K562 (cell line): ENCODE results near the gene TULP3. TPM values are rescaled to one million over a fixed set of nuclear protein-coding genes. Genes with fewer than 3 reads are reported as not detected.
A peak's percentile ranks its signal among the peaks of the same experiment; 100 is the strongest.

ENCODE experiments used
- E2F3 ChIP-seq: fragments of 250-450 bp; sonication (Bioruptor Pico); IDR thresholded peaks from 2 replicates; pipeline ENCODE4 v1.4.0; 2020; ENCODE audit warnings: mild to moderate bottlenecking
- IFI16 ChIP-seq: fragments of 250-450 bp; sonication (Bioruptor Pico); IDR thresholded peaks from 2 replicates; pipeline ENCODE4 v2.1.2; 2022; ENCODE audit warnings: mild to moderate bottlenecking, inconsistent platforms
- TRIM24 ChIP-seq, 2 experiments: fragments of 450-650 bp; IDR thresholded peaks; 2 replicates each; pipeline ENCODE4 v1.6.1; 2016
- ZNF407 ChIP-seq: fragments of 450-650 bp; IDR thresholded peaks from 2 replicates; pipeline ENCODE4 v1.6.1; 2016; ENCODE audit warnings: low read depth
- polyA plus RNA-seq, 8 experiments: library from polyadenylated mRNA; depleted of rRNA in 4 of 8; stranded (reverse) in 5 of 8; unstranded in 3 of 8; fragments of >200 nt; fragmentation: Nextera tagmentation in 2 of 8; fragmentation: Illumina TruSeq in 1 of 8; extraction: Ambion mirVana in 2 of 8; extraction: Trizol in 1 of 8; gene quantifications; 2 replicates each; pipeline versions ENCODE4 v1.2.1 to v1.2.3, GENCODE V29; 2011 to 2014; ENCODE audit warnings: inconsistent platforms in 1 of 8, missing spikeins in 1 of 8
- total RNA-seq, 7 experiments: library from RNA; depleted of rRNA in 6 of 7; stranded (reverse); fragments of >200 nt in 6 of 7; fragmentation: Illumina TruSeq in 2 of 7; extraction: Trizol in 2 of 7; gene quantifications; 2 replicates each; pipeline versions ENCODE4 v1.2.1 to v1.2.3, GENCODE V29; 2011 to 2021; ENCODE audit warnings: low replicate concordance in 1 of 7
- TF ChIP-seq, protein P1 (sequence below), 2 experiments: fragments of 450-650 bp; formaldehyde crosslinking in 1 of 2; IDR thresholded peaks; 2 replicates each; pipeline versions ENCODE4 v1.4.0 to v1.6.1; 2014 to 2020; ENCODE audit warnings: mild to moderate bottlenecking in 2 of 2, borderline replicate concordance in 1 of 2, low read depth in 1 of 2
- TF ChIP-seq, protein P2 (sequence below): sonication (generic); formaldehyde crosslinking; IDR thresholded peaks from 2 replicates; pipeline ENCODE4 v1.8.1; 2022; ENCODE audit warnings: missing genetic modification reagents

The TULP3 gene
- total and polyA plus RNA-seq, 9 of the 15 experiments (the other 6 are each of a cell fraction or from before 2014, with no cell fraction given) = 3.6 to 13.3 (median 7.3) TPM

GRCh38 chr12:2890388-2891239 lies at the start of gene TULP3 (continued):
- TF ChIP-seq, protein P1, sequence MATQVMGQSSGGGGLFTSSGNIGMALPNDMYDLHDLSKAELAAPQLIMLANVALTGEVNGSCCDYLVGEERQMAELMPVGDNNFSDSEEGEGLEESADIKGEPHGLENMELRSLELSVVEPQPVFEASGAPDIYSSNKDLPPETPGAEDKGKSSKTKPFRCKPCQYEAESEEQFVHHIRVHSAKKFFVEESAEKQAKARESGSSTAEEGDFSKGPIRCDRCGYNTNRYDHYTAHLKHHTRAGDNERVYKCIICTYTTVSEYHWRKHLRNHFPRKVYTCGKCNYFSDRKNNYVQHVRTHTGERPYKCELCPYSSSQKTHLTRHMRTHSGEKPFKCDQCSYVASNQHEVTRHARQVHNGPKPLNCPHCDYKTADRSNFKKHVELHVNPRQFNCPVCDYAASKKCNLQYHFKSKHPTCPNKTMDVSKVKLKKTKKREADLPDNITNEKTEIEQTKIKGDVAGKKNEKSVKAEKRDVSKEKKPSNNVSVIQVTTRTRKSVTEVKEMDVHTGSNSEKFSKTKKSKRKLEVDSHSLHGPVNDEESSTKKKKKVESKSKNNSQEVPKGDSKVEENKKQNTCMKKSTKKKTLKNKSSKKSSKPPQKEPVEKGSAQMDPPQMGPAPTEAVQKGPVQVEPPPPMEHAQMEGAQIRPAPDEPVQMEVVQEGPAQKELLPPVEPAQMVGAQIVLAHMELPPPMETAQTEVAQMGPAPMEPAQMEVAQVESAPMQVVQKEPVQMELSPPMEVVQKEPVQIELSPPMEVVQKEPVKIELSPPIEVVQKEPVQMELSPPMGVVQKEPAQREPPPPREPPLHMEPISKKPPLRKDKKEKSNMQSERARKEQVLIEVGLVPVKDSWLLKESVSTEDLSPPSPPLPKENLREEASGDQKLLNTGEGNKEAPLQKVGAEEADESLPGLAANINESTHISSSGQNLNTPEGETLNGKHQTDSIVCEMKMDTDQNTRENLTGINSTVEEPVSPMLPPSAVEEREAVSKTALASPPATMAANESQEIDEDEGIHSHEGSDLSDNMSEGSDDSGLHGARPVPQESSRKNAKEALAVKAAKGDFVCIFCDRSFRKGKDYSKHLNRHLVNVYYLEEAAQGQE (IDR thresholded peaks at IDR 0.05; ENCODE audit: borderline replicate concordance) = no peak
- TF ChIP-seq, protein P1 (CRISPR knock-in tag; IDR thresholded peaks at IDR 0.05; ENCODE audit: low read depth) = no peak
- TF ChIP-seq E2F3 = peak; percentile 57; the same call in 1 of the 2 replicates
- no peak for TF ChIP-seq TRIM24 (IDR thresholded peaks at IDR 0.05)
- TF ChIP-seq ZNF407 = no peak
- TF ChIP-seq, protein P2, sequence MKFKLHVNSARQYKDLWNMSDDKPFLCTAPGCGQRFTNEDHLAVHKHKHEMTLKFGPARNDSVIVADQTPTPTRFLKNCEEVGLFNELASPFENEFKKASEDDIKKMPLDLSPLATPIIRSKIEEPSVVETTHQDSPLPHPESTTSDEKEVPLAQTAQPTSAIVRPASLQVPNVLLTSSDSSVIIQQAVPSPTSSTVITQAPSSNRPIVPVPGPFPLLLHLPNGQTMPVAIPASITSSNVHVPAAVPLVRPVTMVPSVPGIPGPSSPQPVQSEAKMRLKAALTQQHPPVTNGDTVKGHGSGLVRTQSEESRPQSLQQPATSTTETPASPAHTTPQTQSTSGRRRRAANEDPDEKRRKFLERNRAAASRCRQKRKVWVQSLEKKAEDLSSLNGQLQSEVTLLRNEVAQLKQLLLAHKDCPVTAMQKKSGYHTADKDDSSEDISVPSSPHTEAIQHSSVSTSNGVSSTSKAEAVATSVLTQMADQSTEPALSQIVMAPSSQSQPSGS (CRISPR knock-in tag) = no peak
- TF ChIP-seq IFI16 (CRISPR knock-in tag) = no peak
